ENCODE data around the gene OCRL.

- TF ChIP-seq CTCF (IDR thresholded peaks at IDR 0.05), result no peak
- no peak for TF ChIP-seq POLR2AphosphoS5 (IDR thresholded peaks at IDR 0.05; ENCODE audit: low read depth, low read length)
- TF ChIP-seq REST (IDR thresholded peaks at IDR 0.05; ENCODE audit: insufficient read depth in 1 of 2, low read depth in 2 of 2, low read length in 1 of 2), result no peak
These were observed 28.3 kb downstream of the OCRL start for GRCh38 chrX:129568349-129568748.

Measured in Panc1 (cell line).